ENCODE data around the gene NCKAP5. TPM values are rescaled to one million over a fixed set of nuclear protein-coding genes. Genes with fewer than 3 reads are reported as not detected.

Gene NCKAP5
- total RNA-seq, 4 donors from 2014 or later = 0.37 to 1.3 (median 0.83) TPM

GRCh38 chr2:133500917-133501316, 67.3 kb downstream of the NCKAP5 start:
- DNase-seq (ENCODE audit: low spot score) (no peak), ATAC-seq (ENCODE audit: low FRiP score) (no peak)
- no peak for TF ChIP-seq CTCF (IDR thresholded peaks at IDR 0.05)

- no peak for ATAC-seq (ENCODE audit: low FRiP score)
- no peak for TF ChIP-seq CTCF (IDR thresholded peaks at IDR 0.05)
- DNase-seq (ENCODE audit: low spot score) = no peak
Observed at GRCh38 chr2:133498662-133499585, 69.3 kb downstream of the NCKAP5 start.

GRCh38 chr2:133497951-133498565, 70.2 kb downstream of the NCKAP5 start:
- ATAC-seq (ENCODE audit: low FRiP score) (no peak), DNase-seq (ENCODE audit: low spot score) (no peak)
- no peak for TF ChIP-seq CTCF (IDR thresholded peaks at IDR 0.05)

GRCh38 chr2:133497270-133497893, 70.9 kb downstream of the NCKAP5 start:
- no peak for ATAC-seq (ENCODE audit: low FRiP score)

GRCh38 chr2:133496501-133497269, 71.6 kb downstream of the NCKAP5 start:
- no peak for ATAC-seq (ENCODE audit: low FRiP score)
- no peak for TF ChIP-seq CTCF (IDR thresholded peaks at IDR 0.05)
- DNase-seq (ENCODE audit: low spot score) = no peak

More at GRCh38 chr2:133497270-133497893, 70.9 kb downstream of the NCKAP5 start:
- no peak for TF ChIP-seq CTCF (IDR thresholded peaks at IDR 0.05)
- DNase-seq (ENCODE audit: low spot score) = no peak

- TF ChIP-seq CTCF (IDR thresholded peaks at IDR 0.05) = no peak
- DNase-seq (ENCODE audit: low spot score) (no peak), ATAC-seq (ENCODE audit: low FRiP score) (no peak)
Observed at GRCh38 chr2:133495226-133495625, 73.0 kb downstream of the NCKAP5 start.
